Measurements from ENCODE around the gene HACD4. TPM values are rescaled to one million over a fixed set of nuclear protein-coding genes. Genes with fewer than 3 reads are reported as not detected.

The HACD4 gene
- total RNA-seq, 3 donors from 2014 or later: 3.3 to 5.1 (median 4.0) TPM

DNA sequence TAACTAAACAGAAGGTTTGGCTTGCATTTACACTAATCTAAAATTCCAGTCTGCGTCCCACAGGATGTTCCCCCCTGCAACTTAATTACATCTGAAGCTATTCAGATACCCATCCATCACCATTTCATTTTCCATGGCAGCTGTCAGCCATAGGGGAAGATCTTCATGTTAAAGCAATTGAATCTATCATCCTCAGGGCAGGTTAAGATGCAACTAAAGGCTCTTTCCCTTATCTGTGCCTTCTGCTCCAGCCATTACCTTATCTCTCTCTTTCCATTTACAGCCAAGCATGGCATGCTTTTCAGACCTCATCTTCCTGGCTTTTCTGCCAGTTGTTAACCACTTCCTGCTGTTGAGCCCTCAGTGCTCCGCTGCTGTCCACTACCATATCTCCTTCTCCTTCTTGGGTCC, 15.8 kb upstream of the HACD4 start:
- Histone ChIP-seq H3K4me1 (no peaks in the 10 kb centered on the region), H3K36me3 (no peaks in the 10 kb centered on the region), H3K27ac (no peak overlapping the region), H3K4me3 (no peak overlapping the region), H3K9me3 (no peaks in the 10 kb centered on the region), H3K27me3 (no peaks in the 10 kb centered on the region)
- TF ChIP-seq POLR2AphosphoS5 (IDR thresholded peaks at IDR 0.05) (no peak), CTCF (IDR thresholded peaks at IDR 0.05) (no peak), POLR2A (IDR thresholded peaks at IDR 0.05) (no peak)
- intact Hi-C loops (cut with DNase I; ENCODE audit: low total_unique reads): no loop called here
- no peak for DNase-seq (ENCODE audit: low spot score in 2 of 2)

DNA sequence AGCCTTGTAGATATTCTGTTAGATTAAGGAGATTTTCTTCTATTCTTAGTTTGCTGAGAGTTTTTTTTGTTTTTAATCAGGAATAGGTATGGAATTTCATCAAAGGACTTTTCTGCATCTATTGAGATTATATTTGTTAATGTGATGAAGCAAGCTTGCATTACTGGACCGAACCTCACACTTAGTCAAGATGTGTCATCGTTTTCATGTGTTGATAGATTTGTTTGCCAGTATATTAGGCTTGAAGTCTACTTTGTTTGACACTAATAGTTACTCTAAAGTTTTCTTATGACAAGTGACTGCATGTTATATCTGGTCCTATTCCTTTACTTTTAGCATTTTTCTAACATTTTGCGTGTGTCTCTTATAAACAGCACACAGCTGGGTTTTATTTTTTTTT, 12.4 kb upstream of the HACD4 start:
- Histone ChIP-seq H3K4me1 (no peaks in the 10 kb centered on the region), H3K27ac (no peak overlapping the region), H3K36me3 (no peaks in the 10 kb centered on the region), H3K27me3 (no peaks in the 10 kb centered on the region), H3K4me3 (no peak overlapping the region), H3K9me3 (no peaks in the 10 kb centered on the region)
- intact Hi-C loops (cut with DNase I; ENCODE audit: low total_unique reads): no loop called here
- TF ChIP-seq POLR2A (IDR thresholded peaks at IDR 0.05) (no peak), CTCF (IDR thresholded peaks at IDR 0.05) (no peak), POLR2AphosphoS5 (IDR thresholded peaks at IDR 0.05) (no peak)
- DNase-seq (ENCODE audit: low spot score in 2 of 2): no peak

DNA sequence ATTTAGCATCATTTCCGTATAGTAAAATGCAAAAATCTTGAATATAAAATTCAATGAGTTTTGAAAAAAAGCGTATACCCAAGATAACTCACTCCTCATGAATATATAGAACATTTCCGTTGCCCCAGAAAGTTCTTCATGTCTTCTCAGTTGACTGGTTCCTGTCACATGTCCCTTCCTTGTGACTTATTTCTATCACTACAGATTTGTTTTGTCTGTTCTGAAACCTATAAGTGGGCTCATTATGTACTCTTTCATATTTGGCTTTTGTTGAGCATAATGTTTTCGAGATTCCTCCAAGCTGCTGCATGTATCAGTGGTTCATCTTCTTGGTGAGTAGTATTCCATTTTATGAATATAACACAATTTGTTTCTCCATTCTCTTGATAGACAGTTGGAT, 11.0 kb upstream of the HACD4 start:
- H3K36me3 ChIP-seq: no peaks in the 10 kb centered on the region
- intact Hi-C loops (cut with DNase I; ENCODE audit: low total_unique reads): no loop called here
- no peak overlapping the region for H3K4me3 ChIP-seq
- TF ChIP-seq POLR2AphosphoS5 (IDR thresholded peaks at IDR 0.05) (no peak), CTCF (IDR thresholded peaks at IDR 0.05) (no peak), POLR2A (IDR thresholded peaks at IDR 0.05) (no peak)
- H3K9me3 ChIP-seq: no peaks in the 10 kb centered on the region
- no peaks in the 10 kb centered on the region for H3K27me3 ChIP-seq
- no peaks in the 10 kb centered on the region for H3K4me1 ChIP-seq
- DNase-seq (ENCODE audit: low spot score in 2 of 2): no peak
- H3K27ac ChIP-seq: no peak overlapping the region

DNA sequence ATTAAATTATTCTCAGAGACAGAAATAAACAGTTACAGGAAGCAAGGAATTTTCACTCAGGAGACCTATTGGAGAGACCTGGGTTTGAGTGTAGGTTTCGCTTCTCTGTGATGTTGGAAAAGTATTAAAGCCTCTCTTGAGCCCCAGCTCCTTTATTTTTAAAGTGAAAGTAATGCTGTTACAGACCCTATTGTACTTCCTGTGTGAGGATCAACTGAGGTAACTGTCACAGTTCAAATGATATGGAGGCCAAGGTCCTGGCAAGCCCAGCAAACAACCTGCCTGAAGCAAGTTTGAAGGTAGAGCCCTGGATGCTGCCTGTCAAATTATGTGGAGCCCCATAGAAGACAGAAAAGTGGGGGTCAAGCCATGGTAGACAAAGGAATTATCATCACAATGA, 7.9 kb upstream of the HACD4 start:
- TF ChIP-seq POLR2AphosphoS5 (IDR thresholded peaks at IDR 0.05) (no peak), POLR2A (IDR thresholded peaks at IDR 0.05) (no peak), CTCF (IDR thresholded peaks at IDR 0.05) (no peak)
- Histone ChIP-seq H3K4me1 (no peaks in the 10 kb centered on the region), H3K27ac (no peak overlapping the region), H3K4me3 (no peak overlapping the region), H3K9me3 (no peaks in the 10 kb centered on the region), H3K27me3 (no peaks in the 10 kb centered on the region), H3K36me3 (no peaks in the 10 kb centered on the region)
- no peak for DNase-seq (ENCODE audit: low spot score in 2 of 2)
- intact Hi-C loops (cut with DNase I; ENCODE audit: low total_unique reads): no loop called here

DNA sequence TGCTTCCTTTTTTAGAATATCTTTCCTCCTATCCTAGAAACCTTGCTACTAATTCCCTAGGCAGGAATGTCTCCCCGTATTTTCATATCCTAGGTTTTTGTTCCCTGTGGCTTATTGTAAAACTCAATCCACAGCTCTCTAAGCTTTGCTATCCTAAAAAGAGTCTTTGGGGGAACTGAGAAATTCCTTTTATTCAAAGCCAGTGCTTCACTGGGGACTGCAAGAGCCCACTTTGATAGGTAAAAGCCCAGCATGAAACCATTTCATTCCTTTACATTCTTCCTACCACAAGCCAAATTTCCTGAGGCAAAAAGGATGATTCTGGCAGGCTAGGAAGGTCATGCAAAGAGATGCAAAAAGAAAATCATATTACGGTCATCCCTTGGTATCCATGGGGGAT, 5.8 kb upstream of the HACD4 start:
- DNase-seq (ENCODE audit: low spot score in 2 of 2): no peak
- Histone ChIP-seq H3K4me3 (no peak overlapping the region), H3K9me3 (no peaks in the 10 kb centered on the region), H3K36me3 (no peaks in the 10 kb centered on the region), H3K27ac (no peak overlapping the region), H3K4me1 (no peaks in the 10 kb centered on the region), H3K27me3 (no peaks in the 10 kb centered on the region)
- intact Hi-C loops (cut with DNase I; ENCODE audit: low total_unique reads): no loop called here
- no peak for TF ChIP-seq CTCF (IDR thresholded peaks at IDR 0.05)
- TF ChIP-seq POLR2A (IDR thresholded peaks at IDR 0.05): no peak
- TF ChIP-seq POLR2AphosphoS5 (IDR thresholded peaks at IDR 0.05): no peak
